HepG2 (cell line): ENCODE data around the gene C1orf159. TPM values are rescaled to one million over a fixed set of nuclear protein-coding genes. Genes with fewer than 3 reads are reported as not detected.

ENCODE experiments used
- ARID2 ChIP-seq: sonication (generic); formaldehyde crosslinking; IDR thresholded peaks from 2 replicates; pipeline ENCODE4 v1.8.1; 2022; ENCODE audit warnings: mild to moderate bottlenecking, missing genetic modification reagents, borderline replicate concordance
- ATF7-NPFF ChIP-seq: sonication (generic); formaldehyde crosslinking; IDR thresholded peaks from 2 replicates; pipeline ENCODE4 v1.8.1; 2023; ENCODE audit warnings: mild to moderate bottlenecking, low read depth, missing genetic modification reagents, moderate library complexity
- GFI1 ChIP-seq: sonication (generic); formaldehyde crosslinking; IDR thresholded peaks from 2 replicates; pipeline ENCODE4 v1.5.0; 2020; ENCODE audit warnings: missing genetic modification reagents, mild to moderate bottlenecking, borderline replicate concordance
- HNRNPK ChIP-seq: fragments of 200-400 bp; formaldehyde crosslinking; IDR thresholded peaks from 2 replicates; pipeline ENCODE4 v1.6.1; 2018; ENCODE audit warnings: low read length, low read depth, moderate library complexity, mild to moderate bottlenecking; ENCODE audit not compliant: poor library complexity, severe bottlenecking
- HNRNPL ChIP-seq: fragments of 200-400 bp; formaldehyde crosslinking; IDR thresholded peaks from 2 replicates; pipeline ENCODE4 v1.6.1; 2017; ENCODE audit warnings: mild to moderate bottlenecking, low read depth, low read length
- PCBP1 ChIP-seq: fragments of 200-400 bp; formaldehyde crosslinking; IDR thresholded peaks from 2 replicates; pipeline ENCODE4 v1.6.1; 2017; ENCODE audit warnings: mild to moderate bottlenecking, low read depth, low read length, borderline replicate concordance
- POLR2AphosphoS5 ChIP-seq: IDR thresholded peaks from 2 replicates; pipeline ENCODE4 v1.6.1; 2012; ENCODE audit warnings: low read depth, low read length
- SAP130 ChIP-seq: IDR thresholded peaks from 2 replicates; pipeline ENCODE4 v1.6.1; 2016; ENCODE audit warnings: low read depth
- ZBTB4 ChIP-seq: sonication (generic); formaldehyde crosslinking; IDR thresholded peaks from 2 replicates; pipeline ENCODE4 v1.4.0; 2020; ENCODE audit warnings: missing genetic modification reagents, mild to moderate bottlenecking, borderline replicate concordance
- ZFY ChIP-seq: sonication (generic); formaldehyde crosslinking; IDR thresholded peaks from 2 replicates; pipeline ENCODE4 v1.4.0; 2020; ENCODE audit warnings: missing genetic modification reagents
- ZNF263 ChIP-seq: sonication (generic); formaldehyde crosslinking; IDR thresholded peaks from 2 replicates; pipeline ENCODE4 v1.4.0; 2020; ENCODE audit warnings: missing genetic modification reagents
- ZNF709 ChIP-seq: sonication (generic); formaldehyde crosslinking; IDR thresholded peaks from 2 replicates; pipeline ENCODE4 v1.5.0; 2020; ENCODE audit warnings: mild to moderate bottlenecking, missing genetic modification reagents
- polyA plus RNA-seq, 8 experiments: library from polyadenylated mRNA; depleted of rRNA in 3 of 8; stranded (reverse) in 7 of 8; unstranded in 1 of 8; fragments of >200 nt; fragmentation: Illumina TruSeq in 4 of 8; extraction: Trizol in 4 of 8; gene quantifications; 2 replicates each; pipeline versions ENCODE4 v1.2.1 to v1.2.3, GENCODE V29; 2011 to 2016; ENCODE audit warnings: low read depth in 4 of 8, missing spikeins in 1 of 8, mixed read lengths in 1 of 8; ENCODE audit not compliant: insufficient read depth in 1 of 8
- total RNA-seq, 5 experiments: library from RNA; depleted of rRNA; stranded (reverse); fragments of >200 nt; fragmentation: Illumina TruSeq; extraction: Trizol; gene quantifications; 2 replicates each; pipeline ENCODE4 v1.2.3, GENCODE V29; 2016; ENCODE audit warnings: low read depth in 1 of 5
- TF ChIP-seq, protein P1 (sequence below): IDR thresholded peaks from 2 replicates; pipeline ENCODE4 v1.6.1; 2016; ENCODE audit warnings: low read depth, control low read depth

C1orf159 gene
- total and polyA plus RNA-seq, 2 of the 13 experiments (the other 11 are each of a cell fraction or from before 2014, with no cell fraction given): 3.8 to 6.7 TPM

DNA sequence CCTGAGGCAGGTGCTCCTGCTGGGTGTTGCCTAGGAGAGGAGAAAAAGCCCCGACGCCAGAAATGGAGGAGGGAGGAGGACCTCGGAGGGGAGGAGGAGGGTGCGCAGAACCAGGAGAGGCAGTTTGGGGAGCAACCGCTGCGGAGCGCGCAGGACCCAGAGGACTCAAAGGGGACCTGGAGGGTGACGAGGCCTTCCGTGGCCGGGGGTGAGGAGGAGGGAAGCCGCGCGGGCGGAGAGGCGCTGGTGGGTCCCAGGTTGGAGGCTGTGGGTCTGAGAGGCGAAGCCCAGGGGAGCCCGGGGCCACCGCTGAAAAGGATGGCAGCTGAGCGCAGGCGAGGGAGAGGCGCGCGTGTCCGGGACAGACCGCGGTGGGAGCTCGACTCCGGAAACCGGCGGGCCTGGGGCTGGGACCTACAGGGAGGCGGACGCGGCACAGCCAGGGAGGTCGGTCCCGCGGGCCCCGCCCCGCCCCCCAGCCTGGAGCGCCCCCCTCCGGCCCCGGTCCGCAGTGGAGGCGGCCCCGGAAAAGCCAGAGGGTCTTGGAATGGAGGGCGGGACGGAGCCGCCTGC, 56.9 kb downstream of the C1orf159 start (continued):
- TF ChIP-seq ZNF709 (CRISPR knock-in tag) (peak; percentile 1; the same call in 1 of the 2 replicates), ZFY (CRISPR knock-in tag) (peak; percentile 39; the same call in 1 of the 2 replicates), PCBP1 (0 out of 2 replicates have a peak, but pooled peaks have one; percentile 62), ZBTB4 (no peak), POLR2AphosphoS5 (0 out of 2 replicates have a peak, but pooled peaks have one; percentile 25), HNRNPK (peak; percentile 15), GFI1 (CRISPR knock-in tag) (0 out of 2 replicates have a peak, but pooled peaks have one; percentile 7), ATF7-NPFF (CRISPR knock-in tag) (peak; percentile 43; the same call in 1 of the 2 replicates), SAP130 (peak; percentile 52; the same call in 1 of the 2 replicates), ARID2 (CRISPR knock-in tag) (no peak), ZNF263 (CRISPR knock-in tag) (peak; percentile 92), HNRNPL (0 out of 2 replicates have a peak, but pooled peaks have one; percentile 62)
- TF ChIP-seq, protein P1, sequence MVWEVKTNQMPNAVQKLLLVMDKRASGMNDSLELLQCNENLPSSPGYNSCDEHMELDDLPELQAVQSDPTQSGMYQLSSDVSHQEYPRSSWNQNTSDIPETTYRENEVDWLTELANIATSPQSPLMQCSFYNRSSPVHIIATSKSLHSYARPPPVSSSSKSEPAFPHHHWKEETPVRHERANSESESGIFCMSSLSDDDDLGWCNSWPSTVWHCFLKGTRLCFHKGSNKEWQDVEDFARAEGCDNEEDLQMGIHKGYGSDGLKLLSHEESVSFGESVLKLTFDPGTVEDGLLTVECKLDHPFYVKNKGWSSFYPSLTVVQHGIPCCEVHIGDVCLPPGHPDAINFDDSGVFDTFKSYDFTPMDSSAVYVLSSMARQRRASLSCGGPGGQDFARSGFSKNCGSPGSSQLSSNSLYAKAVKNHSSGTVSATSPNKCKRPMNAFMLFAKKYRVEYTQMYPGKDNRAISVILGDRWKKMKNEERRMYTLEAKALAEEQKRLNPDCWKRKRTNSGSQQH (CRISPR knock-in tag): 0 out of 2 replicates have a peak, but pooled peaks have one; percentile 2
